GM21528 (cell line): ENCODE results near the gene GPRC5C.

Source experiments
- ATAC-seq: cut with Tn5 transposase; IDR thresholded peaks from one replicate; pipeline ENCODE4 v1.9.1; 2021; ENCODE audit warnings: mild to moderate bottlenecking, moderate library complexity; ENCODE audit not compliant: unreplicated experiment, low FRiP score

Gene GPRC5C

DNA sequence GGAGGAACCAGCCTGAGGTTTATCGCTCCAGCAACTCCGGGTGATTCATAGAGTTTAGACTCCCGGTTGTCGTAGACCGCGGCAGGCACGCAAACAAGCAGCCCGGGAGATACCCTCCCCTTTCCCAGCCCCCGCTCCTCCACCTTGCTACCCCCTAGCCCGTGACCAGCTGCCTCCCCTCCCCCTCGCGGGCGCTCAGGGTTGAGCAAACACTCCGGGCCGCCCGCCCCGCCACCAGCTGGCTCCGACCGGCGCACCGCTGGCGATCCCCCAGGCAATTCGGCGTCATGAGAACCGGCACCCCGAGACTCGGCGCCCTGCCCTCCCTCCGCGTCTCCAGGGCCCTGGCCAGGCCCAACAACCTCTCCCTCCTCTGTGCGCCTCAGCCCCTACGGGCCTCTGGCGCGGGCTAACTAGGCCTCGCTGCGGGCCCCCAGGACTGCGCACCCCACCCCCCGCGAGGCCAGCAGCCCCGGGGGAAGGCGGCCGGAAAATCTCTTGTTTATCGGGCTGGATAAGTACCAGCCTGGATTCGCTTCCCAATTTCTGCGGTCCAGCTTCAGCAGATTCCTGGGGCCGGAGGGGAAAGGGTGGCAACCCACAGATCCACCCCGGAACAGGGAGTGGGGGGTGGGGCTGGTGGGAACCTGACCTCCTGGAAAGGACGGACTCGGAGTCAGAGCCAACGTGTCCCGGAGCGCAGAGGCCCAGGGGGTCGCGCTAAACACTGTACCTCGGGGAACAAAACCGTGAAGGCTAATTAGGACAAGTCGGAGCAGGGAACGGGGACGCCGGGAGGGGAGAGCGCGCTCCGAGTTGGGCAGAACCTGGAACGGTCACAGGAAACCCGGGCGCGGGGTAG lies 951 bp upstream of the GPRC5C start:
- no peak for ATAC-seq

DNA sequence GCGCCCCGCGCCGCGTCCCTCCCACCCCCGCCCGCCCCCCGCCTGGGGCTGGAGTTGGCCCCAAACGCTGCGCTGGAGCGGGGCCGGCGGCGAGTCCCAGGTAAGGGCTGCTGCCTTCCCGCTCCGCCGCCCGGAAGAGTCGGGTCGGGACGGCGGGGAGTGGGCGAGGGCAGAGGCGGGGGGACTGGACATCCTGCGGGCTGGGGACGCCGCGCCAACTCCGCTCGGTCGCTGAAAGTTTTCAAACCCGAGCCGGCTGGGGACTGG lies 469 bp downstream of the GPRC5C start:
- no peak for ATAC-seq

- ATAC-seq, result no peak
These were observed 991 bp downstream of the GPRC5C start for GRCh38 chr17:74432766-74433391.

DNA sequence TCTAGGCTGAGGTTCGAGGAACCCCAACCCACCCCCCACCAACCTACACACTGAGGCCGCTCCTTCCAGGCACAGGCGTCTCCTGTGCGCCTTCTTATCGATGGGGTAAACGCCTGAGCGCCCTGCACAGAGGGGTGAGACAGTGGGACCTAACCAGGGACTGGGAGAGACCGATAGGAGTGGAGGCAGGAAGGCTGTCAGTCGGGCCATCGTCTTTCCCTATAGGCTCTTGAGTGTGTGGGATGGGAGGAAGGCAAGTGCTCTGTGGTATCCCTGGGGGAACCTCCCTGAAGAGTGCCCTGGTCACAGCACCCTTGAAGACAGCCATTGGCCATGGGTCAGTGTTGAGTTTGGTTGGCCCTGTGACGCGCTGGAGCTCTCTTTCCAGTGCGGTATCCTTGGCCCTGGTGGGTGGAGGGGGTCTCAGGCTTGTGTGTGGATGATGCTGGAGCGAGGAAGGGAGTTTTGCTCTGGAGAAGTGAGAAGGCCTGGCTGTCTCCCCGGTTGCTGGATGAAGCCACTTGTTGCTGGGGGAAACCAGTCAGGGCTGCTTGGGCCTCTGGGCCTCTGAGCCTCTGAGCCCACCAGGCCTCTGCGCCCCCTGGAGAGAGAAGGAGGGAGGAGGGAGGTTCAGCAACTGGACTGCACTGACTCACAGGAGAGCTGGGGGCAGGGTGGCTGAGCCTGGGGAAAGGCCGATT lies 1.7 kb downstream of the GPRC5C start:
- ATAC-seq, result no peak

DNA sequence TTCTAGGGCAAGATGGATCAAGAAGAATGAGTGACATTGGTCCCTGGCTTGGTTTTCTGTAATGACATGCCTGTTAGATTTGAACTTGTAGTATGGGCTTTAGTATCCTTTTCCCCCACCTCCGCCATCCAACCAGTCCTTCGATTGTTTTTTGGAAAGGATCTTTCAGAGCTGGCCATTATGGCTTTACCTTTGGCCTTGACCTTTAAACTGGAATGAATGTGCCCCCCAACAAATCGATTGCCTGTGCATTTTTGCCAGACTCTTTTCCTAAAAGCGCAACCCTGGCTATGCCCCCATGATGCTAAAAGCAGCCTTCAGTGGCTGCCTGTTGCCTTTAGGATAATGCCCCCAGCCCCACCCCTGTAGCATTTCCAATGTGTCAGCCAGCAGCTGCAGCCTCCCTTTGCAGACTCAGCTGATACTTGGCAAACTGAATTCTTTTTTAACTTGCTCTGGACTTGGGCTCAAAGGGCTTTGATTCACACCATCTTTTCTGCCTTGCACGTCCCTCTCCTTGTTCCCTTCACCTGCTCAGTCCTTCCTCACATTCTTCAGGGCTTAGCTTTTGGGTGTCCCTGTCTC lies 4.0 kb downstream of the GPRC5C start:
- ATAC-seq, result no peak

GRCh38 chr17:74437702-74438101 lies 5.8 kb downstream of the GPRC5C start:
- no peak for ATAC-seq

GRCh38 chr17:74439691-74440567 lies 8.0 kb downstream of the GPRC5C start:
- ATAC-seq, result no peak

- no peak for ATAC-seq
These were observed 9.6 kb downstream of the GPRC5C start for GRCh38 chr17:74441537-74441936.

DNA sequence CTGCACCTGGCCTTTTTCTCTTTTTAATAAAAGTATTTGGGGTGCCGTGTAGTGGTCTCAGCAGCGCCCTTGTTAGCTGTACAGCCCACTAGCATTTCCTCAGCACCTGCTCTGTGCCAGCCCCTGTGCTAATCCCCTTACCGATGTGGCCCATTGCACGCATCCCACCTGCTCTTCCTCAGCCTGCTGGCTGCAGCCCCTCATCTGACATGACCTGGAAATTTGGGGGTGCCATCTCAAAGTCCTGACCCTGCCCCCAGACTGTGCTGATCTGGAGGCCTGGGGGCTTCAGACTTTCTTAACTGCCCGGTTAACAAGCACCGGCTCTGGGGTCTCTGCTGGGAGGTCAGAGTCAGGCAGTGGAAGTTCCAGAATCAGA lies 10.4 kb downstream of the GPRC5C start:
- no peak for ATAC-seq

DNA sequence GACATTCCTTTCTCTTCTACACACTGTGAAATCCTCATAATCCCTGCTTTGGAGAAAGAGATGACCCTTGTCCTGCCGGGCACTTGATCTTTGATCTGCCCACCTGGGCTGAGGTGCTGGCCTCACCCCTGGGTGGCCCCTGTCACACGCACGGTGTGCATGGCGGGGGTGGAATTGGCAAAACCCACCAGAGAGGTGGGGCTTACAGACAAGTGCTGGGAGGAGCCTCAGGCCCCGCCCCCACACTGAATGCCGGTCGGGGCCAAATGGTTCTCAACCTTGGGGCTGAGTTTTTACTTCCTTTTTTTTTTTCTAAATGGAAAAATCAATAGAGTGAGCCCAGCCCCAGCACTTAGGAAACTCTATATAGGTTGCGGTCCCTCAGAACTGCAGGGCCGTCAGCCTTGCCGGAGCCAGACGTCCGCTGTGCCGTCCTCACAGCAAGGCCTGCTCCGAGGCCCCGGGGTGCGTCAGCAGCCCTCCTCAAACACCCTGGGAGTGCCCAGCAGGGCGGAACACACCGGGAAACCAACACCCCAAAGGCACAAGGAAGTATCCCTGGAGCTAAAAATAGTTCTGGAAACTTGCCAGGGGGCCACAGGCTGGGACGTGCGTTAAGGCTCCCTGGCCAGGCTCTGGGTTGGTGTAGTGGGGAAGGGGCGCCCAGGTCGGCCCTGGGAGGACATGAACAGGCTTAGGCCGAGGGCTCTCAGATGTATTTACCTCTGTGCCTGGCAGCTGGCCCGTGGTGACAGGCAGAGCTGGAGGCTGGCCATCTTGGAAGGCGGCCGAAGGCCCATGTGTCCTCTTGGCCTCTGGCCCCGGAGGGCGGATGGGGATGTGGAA lies 11.0 kb downstream of the GPRC5C start:
- no peak for ATAC-seq

DNA sequence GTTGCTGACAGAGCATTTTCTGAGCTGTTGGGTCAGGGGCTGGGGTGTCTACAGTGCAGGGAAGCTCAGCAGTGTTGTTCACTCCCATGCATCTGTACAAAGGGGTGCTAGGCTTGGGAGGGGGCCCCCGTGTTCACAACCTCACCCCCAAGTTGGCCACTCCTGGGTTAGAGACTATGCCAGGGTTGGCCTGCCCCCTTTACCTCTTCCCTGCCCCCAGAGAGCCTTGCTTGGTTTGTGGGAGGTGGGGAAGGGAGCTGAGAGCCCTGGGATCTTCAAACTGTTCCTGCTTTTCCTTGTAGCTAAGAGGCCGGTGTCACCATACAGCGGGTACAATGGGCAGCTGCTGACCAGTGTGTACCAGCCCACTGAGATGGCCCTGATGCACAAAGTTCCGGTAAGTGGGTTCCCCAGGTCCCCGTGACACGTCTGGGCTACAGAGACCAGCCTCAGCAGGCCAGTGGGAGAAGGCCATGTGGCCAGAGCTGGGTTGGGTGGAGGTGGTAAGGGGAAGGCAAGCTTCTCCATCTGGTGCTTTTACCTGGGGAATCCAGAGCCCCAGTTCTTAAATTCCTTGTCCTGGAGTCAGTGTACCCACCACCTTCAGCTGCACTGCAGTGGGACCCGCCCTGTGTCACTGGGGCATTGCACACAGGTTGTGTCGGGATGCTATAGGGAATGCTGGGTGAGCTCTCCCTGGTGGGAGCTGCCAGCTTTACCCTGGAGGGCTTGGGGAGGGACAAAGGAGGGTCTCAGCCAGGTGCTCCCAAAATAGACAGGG lies 11.8 kb downstream of the GPRC5C start:
- ATAC-seq, result no peak

- no peak for ATAC-seq
These were observed 12.5 kb downstream of the GPRC5C start for GRCh38 chr17:74444406-74444805.

DNA sequence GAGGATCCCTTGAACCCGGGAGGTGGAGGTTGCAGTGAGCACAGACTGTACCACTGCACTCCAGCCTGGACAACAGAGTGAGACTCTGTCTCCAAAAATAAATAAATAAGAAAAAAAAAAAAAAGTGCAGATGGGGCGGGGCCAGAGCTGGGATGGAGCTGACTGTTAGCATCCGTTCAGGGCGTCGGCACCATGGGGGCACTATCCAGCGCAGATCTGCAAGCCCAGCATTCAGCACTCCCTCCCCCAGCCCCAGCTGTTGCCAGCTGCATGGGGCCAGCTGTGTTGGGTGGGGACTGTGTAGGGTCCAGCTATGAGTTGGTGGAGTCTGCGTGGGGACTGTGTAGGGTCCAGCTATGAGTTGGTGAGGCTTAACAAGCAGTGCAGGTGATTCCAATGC lies 13.3 kb downstream of the GPRC5C start:
- no peak for ATAC-seq

DNA sequence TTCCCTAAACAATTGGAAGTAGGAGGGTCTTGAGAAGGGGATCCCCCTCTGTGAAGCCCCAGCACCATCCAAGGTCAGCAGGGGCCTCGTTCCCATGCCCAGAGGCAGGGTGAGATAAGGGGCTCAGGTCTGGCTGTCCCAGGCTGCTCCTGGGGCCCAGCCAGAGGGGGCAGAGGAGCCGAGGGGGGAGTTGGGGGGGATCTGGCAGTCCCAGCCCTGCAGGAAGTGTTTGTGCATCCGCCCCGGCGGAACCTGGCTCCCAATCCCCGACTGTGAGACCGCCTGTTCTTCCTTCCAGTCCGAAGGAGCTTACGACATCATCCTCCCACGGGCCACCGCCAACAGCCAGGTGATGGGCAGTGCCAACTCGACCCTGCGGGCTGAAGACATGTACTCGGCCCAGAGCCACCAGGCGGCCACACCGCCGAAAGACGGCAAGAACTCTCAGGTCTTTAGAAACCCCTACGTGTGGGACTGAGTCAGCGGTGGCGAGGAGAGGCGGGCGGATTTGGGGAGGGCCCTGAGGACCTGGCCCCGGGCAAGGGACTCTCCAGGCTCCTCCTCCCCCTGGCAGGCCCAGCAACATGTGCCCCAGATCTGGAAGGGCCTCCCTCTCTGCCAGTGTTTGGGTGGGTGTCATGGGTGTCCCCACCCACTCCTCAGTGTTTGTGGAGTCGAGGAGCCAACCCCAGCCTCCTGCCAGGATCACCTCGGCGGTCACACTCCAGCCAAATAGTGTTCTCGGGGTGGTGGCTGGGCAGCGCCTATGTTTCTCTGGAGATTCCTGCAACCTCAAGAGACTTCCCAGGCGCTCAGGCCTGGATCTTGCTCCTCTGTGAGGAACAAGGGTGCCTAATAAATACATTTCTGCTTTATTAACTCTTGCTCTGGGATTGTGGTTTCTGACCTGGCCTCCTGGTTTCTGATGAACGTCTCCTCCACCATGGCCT lies 14.9 kb downstream of the GPRC5C start:
- ATAC-seq, result no peak

DNA sequence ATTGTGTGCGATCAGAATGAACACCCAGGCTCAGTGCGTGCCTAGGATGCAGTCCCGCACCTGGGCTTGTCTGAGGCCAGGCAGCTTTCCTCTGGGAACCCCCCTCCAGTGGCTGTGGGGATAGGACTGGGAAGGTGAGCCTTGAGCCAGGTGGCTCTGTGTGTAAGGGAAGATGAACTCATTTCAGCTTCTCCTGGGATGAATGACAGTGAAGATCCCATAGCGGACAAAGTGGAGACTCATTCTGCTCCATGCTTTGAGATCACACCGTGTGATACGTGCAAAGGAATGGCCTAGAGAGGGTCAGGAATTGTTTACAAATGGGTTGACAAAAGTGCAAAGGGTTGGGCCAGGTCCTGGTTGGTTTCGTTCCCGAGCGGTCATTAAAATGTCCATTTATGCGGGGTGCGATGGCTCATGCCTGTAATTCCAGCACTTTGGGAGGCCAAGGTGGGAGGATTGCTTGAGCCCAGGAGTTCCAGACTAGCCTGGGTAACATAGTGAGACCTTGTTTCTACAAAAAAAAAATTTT lies 15.8 kb downstream of the GPRC5C start:
- ATAC-seq, result no peak

GRCh38 chr17:74448756-74449155 lies 16.9 kb downstream of the GPRC5C start:
- no peak for ATAC-seq

GRCh38 chr17:74449306-74449705 lies 17.4 kb downstream of the GPRC5C start:
- no peak for ATAC-seq
